Fibroblast of the aortic adventitia (primary cell): ENCODE results near the gene AGPAT3. TPM values are rescaled to one million over a fixed set of nuclear protein-coding genes. Genes with fewer than 3 reads are reported as not detected.
A peak's percentile ranks its signal among the peaks of the same experiment; 100 is the strongest.

Source experiments
- DNase-seq: peaks from one replicate; pipeline ENCODE4 v3.0.0-alpha.2; 2010; ENCODE audit warnings: low read depth
- H3K4me3 ChIP-seq: 2 replicates; pipeline ENCODE4 v1.5.1; 2011; ENCODE audit warnings: low read depth, mild to moderate bottlenecking, control low read depth, low read length, moderate library complexity
- CTCF ChIP-seq: IDR thresholded peaks from 2 replicates; pipeline ENCODE4 v1.5.1; 2011; ENCODE audit warnings: mild to moderate bottlenecking, low read length, control low read depth, inconsistent platforms; ENCODE audit not compliant: insufficient read depth
- total RNA-seq: library from RNA; depleted of rRNA; stranded (reverse); fragments of >200 nt; gene quantifications from 2 replicates; pipeline ENCODE4 v1.2.3, GENCODE V29; 2012; ENCODE audit warnings: low replicate concordance

The AGPAT3 gene
- total RNA-seq, 1 donor, result 29.0 TPM

- no peak for DNase-seq
- no peak for TF ChIP-seq CTCF
- no peak overlapping the region for H3K4me3 ChIP-seq
These were observed 18.0 kb downstream of the AGPAT3 start for GRCh38 chr21:43882952-43883545.

DNA sequence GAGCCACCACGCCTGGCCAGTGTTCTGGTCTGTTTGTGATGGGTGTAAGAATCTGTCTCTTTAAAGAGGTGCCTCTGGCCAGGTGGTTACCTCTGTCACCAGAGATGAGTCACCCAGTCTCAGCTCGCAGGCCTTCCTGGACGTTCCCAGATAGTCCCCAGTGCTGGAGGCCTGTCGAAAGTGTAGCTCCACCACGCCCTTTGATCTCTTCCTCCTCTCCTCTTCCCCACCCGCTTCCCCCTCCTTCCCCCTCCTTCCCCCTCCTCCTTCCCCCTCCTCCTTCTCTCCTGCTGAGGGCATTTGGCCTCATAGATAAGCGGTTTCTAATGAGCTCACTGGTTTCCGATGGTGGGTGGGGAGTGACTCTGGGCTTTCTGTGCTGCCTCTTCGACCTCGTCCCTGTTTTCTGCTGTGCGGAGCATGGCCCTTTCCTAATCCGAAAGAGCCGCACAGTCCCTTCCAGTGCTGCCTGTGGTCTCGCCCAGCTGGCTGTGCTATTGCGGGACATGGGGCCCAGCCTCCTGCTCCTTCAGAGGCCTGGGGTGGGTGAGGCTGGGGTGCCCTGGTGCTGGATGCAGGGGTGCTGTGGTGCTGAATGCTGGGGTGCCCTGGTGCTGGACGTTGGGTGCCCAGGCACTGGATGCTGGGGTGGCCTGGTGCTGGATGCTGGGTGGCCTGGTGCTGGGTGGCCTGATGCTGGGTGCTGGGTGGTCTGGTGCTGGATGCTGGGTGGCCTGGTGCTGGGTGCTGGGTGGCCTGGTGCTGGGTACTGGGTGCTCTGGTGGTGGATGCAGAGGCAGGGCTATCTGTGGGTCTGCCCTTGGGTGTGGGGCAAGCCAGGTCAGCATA lies 19.2 kb downstream of the AGPAT3 start:
- no peak for TF ChIP-seq CTCF
- no peak overlapping the region for H3K4me3 ChIP-seq
- DNase-seq, result peak; percentile 22

GRCh38 chr21:43884861-43885417 lies 19.9 kb downstream of the AGPAT3 start:
- H3K4me3 ChIP-seq, result no peak overlapping the region
- TF ChIP-seq CTCF, result no peak
- DNase-seq, result no peak

GRCh38 chr21:43885721-43886120 lies 20.7 kb downstream of the AGPAT3 start:
- no peak for TF ChIP-seq CTCF
- DNase-seq, result no peak
- no peak overlapping the region for H3K4me3 ChIP-seq

- no peak overlapping the region for H3K4me3 ChIP-seq
- DNase-seq, result no peak
- no peak for TF ChIP-seq CTCF
These were observed 21.5 kb downstream of the AGPAT3 start for GRCh38 chr21:43886565-43886964.

GRCh38 chr21:43889069-43889468 lies 24.0 kb downstream of the AGPAT3 start:
- DNase-seq, result no peak

More at GRCh38 chr21:43889069-43889468, 24.0 kb downstream of the AGPAT3 start:
- no peak overlapping the region for H3K4me3 ChIP-seq
- no peak for TF ChIP-seq CTCF
